ENCODE measurements around the gene LUZP2. TPM values are rescaled to one million over a fixed set of nuclear protein-coding genes. Genes with fewer than 3 reads are reported as not detected.

Gene LUZP2
- total and polyA plus RNA-seq, 10 donors: 0.03 to 2.9 (median 0.40) TPM; not detected in 3

- intact Hi-C loops (cut with DNase I; ENCODE audit: low total_unique reads): loop anchor here (10.0 kb wide), 1 partner anchor 64 kb away; no protein-coding TSS in a partner anchor
- no peaks in the 10 kb centered on the region for H3K27me3 ChIP-seq (replicated peaks in 1 of 7)
- WGBS, 5 donors: 78 to 90% (median 86%) methylated on average over 1 of the region's 1 CpG
- no peak for DNase-seq
- H3K9me3 ChIP-seq: peaks cover 0 to 4% (median 0%) of the 10 kb centered on the region in 8 donors
- H3K4me1 ChIP-seq: no peaks in the 10 kb centered on the region
- TF ChIP-seq CTCF (IDR thresholded peaks at IDR 0.05 in 8 of 11, conservative IDR thresholded peaks at IDR 0.05 in 3 of 11) (no peak), POLR2A (IDR thresholded peaks at IDR 0.05) (no peak), POLR2AphosphoS5 (IDR thresholded peaks at IDR 0.05) (no peak)
- no peaks in the 10 kb centered on the region for H3K36me3 ChIP-seq
- H3K27ac ChIP-seq: no peak overlapping the region
- H3K4me3 ChIP-seq: no peak overlapping the region
Observed at GRCh38 chr11:25048632-25049031, 551.8 kb downstream of the LUZP2 start.

GRCh38 chr11:25052844-25053243, 556.0 kb downstream of the LUZP2 start:
- Histone ChIP-seq H3K27me3 (replicated peaks in 1 of 7) (no peaks in the 10 kb centered on the region), H3K4me1 (no peaks in the 10 kb centered on the region), H3K4me3 (no peak overlapping the region), H3K9me3 (peaks cover 0 to 4% (median 0%) of the 10 kb centered on the region in 8 donors), H3K36me3 (no peaks in the 10 kb centered on the region), H3K27ac (no peak overlapping the region)
- TF ChIP-seq POLR2A (IDR thresholded peaks at IDR 0.05): no peak
- TF ChIP-seq POLR2AphosphoS5 (IDR thresholded peaks at IDR 0.05): no peak
- TF ChIP-seq CTCF (IDR thresholded peaks at IDR 0.05 in 8 of 11, conservative IDR thresholded peaks at IDR 0.05 in 3 of 11): no peak
- intact Hi-C loops (cut with DNase I; ENCODE audit: low total_unique reads): no loop called here
- DNase-seq: no peak

- TF ChIP-seq POLR2AphosphoS5 (IDR thresholded peaks at IDR 0.05) (no peak), CTCF (IDR thresholded peaks at IDR 0.05 in 8 of 11, conservative IDR thresholded peaks at IDR 0.05 in 3 of 11) (no peak), POLR2A (IDR thresholded peaks at IDR 0.05) (no peak)
- Histone ChIP-seq H3K4me3 (no peak overlapping the region), H3K36me3 (no peaks in the 10 kb centered on the region), H3K27ac (no peak overlapping the region), H3K27me3 (replicated peaks in 1 of 7) (no peaks in the 10 kb centered on the region), H3K9me3 (no peaks in the 10 kb centered on the region), H3K4me1 (no peaks in the 10 kb centered on the region)
- DNase-seq: no peak
- intact Hi-C loops (cut with DNase I; ENCODE audit: low total_unique reads): no loop called here
Observed at GRCh38 chr11:25057861-25058260, 561.0 kb downstream of the LUZP2 start.

- Histone ChIP-seq H3K4me1 (no peaks in the 10 kb centered on the region), H3K27me3 (replicated peaks in 1 of 7) (no peaks in the 10 kb centered on the region), H3K27ac (no peak overlapping the region), H3K36me3 (no peaks in the 10 kb centered on the region), H3K9me3 (peaks cover 0 to 6% (median 0%) of the 10 kb centered on the region in 8 donors), H3K4me3 (no peak overlapping the region)
- TF ChIP-seq POLR2A (IDR thresholded peaks at IDR 0.05) (no peak), POLR2AphosphoS5 (IDR thresholded peaks at IDR 0.05) (no peak), CTCF (IDR thresholded peaks at IDR 0.05 in 8 of 11, conservative IDR thresholded peaks at IDR 0.05 in 3 of 11) (no peak)
- WGBS, 5 donors: 58 to 75% (median 69%) methylated on average over 1 of the region's 1 CpG
- no peak for DNase-seq
- intact Hi-C loops (cut with DNase I; ENCODE audit: low total_unique reads): no loop called here
Observed at GRCh38 chr11:25065746-25066145, 568.9 kb downstream of the LUZP2 start.
